ENCODE data around the gene CPZ. TPM values are rescaled to one million over a fixed set of nuclear protein-coding genes. Genes with fewer than 3 reads are reported as not detected.

CPZ gene
- total RNA-seq, 1 experiment from 2014 or later: 37.3 TPM

GRCh38 chr4:8557151-8558076, 35.2 kb upstream of the CPZ start:
- Mint-ChIP-seq H3K9me3 (no peaks in the 10 kb centered on the region), H3K27me3 (ENCODE audit: low read depth) (no peaks in the 10 kb centered on the region; the same call in 1 of the 2 replicates), H3K4me3 (no peak overlapping the region), H3K4me1 (peaks cover 35 to 49% of the 10 kb centered on the region in 2 experiments), H3K27ac (peak overlapping the region in 1 of 3 experiments; percentile 56; a peak in 3 of 7 replicates), H3K36me3 (ENCODE audit: insufficient read depth in 1 of 3, low read depth in 3 of 3) (no peaks in the 10 kb centered on the region)
- H3K9me3 ChIP-seq (ENCODE audit: control insufficient read depth, low read depth, low read length): no peaks in the 10 kb centered on the region
- no peak for DNase-seq
- H3T11ph ChIP-seq (ENCODE audit: low read length): no peak overlapping the region
- no peak overlapping the region for H3K4ac ChIP-seq (ENCODE audit: low read depth, low read length)
- TF ChIP-seq, protein P1, sequence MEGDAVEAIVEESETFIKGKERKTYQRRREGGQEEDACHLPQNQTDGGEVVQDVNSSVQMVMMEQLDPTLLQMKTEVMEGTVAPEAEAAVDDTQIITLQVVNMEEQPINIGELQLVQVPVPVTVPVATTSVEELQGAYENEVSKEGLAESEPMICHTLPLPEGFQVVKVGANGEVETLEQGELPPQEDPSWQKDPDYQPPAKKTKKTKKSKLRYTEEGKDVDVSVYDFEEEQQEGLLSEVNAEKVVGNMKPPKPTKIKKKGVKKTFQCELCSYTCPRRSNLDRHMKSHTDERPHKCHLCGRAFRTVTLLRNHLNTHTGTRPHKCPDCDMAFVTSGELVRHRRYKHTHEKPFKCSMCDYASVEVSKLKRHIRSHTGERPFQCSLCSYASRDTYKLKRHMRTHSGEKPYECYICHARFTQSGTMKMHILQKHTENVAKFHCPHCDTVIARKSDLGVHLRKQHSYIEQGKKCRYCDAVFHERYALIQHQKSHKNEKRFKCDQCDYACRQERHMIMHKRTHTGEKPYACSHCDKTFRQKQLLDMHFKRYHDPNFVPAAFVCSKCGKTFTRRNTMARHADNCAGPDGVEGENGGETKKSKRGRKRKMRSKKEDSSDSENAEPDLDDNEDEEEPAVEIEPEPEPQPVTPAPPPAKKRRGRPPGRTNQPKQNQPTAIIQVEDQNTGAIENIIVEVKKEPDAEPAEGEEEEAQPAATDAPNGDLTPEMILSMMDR (conservative IDR thresholded peaks at IDR 0.05): no peak
- H2BK12ac ChIP-seq (ENCODE audit: insufficient read length, low read depth, low read length): no peak overlapping the region
- no peak overlapping the region for H4K5ac ChIP-seq (ENCODE audit: insufficient read length, low read depth, low read length)
- H3K4me1 ChIP-seq (ENCODE audit: insufficient read depth, low read length): no peaks in the 10 kb centered on the region
- H3K4me2 ChIP-seq (ENCODE audit: insufficient read depth, insufficient read length, low read length): no peak overlapping the region
- H3K56ac ChIP-seq (ENCODE audit: insufficient read length, low read depth, low read length): no peak overlapping the region
- no peak overlapping the region for H2BK120ac ChIP-seq (ENCODE audit: low read depth, low read length, poor library complexity, severe bottlenecking)
- H3K79me2 ChIP-seq (ENCODE audit: insufficient read depth, low read length): no peaks in the 10 kb centered on the region
- H3K23me2 ChIP-seq (ENCODE audit: insufficient read length, low read depth, low read length, poor library complexity, severe bottlenecking): no peaks in the 10 kb centered on the region
- H3K27ac ChIP-seq (ENCODE audit: insufficient read length, low read depth, low read length): no peak overlapping the region
- H3K79me1 ChIP-seq (ENCODE audit: insufficient read depth, low read depth, low read length, poor library complexity, severe bottlenecking): no peaks in the 10 kb centered on the region
- no peaks in the 10 kb centered on the region for H4K20me1 ChIP-seq (ENCODE audit: control insufficient read depth, insufficient read depth, insufficient read length)
- no peak overlapping the region for H3K14ac ChIP-seq (ENCODE audit: insufficient read depth, low read length)
- no peak overlapping the region for H3K23ac ChIP-seq (ENCODE audit: insufficient read length, low read depth, low read length)
- H3K18ac ChIP-seq (ENCODE audit: insufficient read length, low read depth, low read length): no peak overlapping the region
- no peak overlapping the region for H2BK5ac ChIP-seq (ENCODE audit: insufficient read length, low read length)
- H4K8ac ChIP-seq (replicated peaks; ENCODE audit: insufficient read length, low read depth, low read length): no peak overlapping the region
- H2BK15ac ChIP-seq (ENCODE audit: low read depth, low read length): no peak overlapping the region
- H4K91ac ChIP-seq (ENCODE audit: insufficient read length, low read depth, low read length): no peak overlapping the region
- H2AFZ ChIP-seq (ENCODE audit: low read length): no peak overlapping the region
- WGBS (ENCODE audit: extremely low coverage, insufficient read length, low lambda C conversion rate): no CpG with 5 or more reads among the region's 21 CpGs
- no peaks in the 10 kb centered on the region for H3K27me3 ChIP-seq (ENCODE audit: insufficient read depth, low read length)
- H2AK5ac ChIP-seq (ENCODE audit: insufficient read length, low read length): no peak overlapping the region
- no peak overlapping the region for H3K9ac ChIP-seq (ENCODE audit: extremely low read depth, insufficient read length, low read length)
- no peak overlapping the region for H2BK20ac ChIP-seq (ENCODE audit: low read depth, low read length, poor library complexity, severe bottlenecking)
